ENCODE results near the gene UPK1B. TPM values are rescaled to one million over a fixed set of nuclear protein-coding genes. Genes with fewer than 3 reads are reported as not detected.

The UPK1B gene
- total RNA-seq, 4 donors from 2014 or later = 2.1 to 2.2 TPM; not detected in 2

GRCh38 chr3:119219069-119219468 lies 45.7 kb downstream of the UPK1B start:
- Histone ChIP-seq H3K27me3 (no peaks in the 10 kb centered on the region), H3K4me3 (no peak overlapping the region), H3K9me3 (no peaks in the 10 kb centered on the region), H3K36me3 (peaks cover 90% of the 10 kb centered on the region), H3K27ac (no peak overlapping the region), H3K4me1 (no peaks in the 10 kb centered on the region)
- no peak for TF ChIP-seq CTCF (IDR thresholded peaks at IDR 0.05)
- no peak for TF ChIP-seq POLR2AphosphoS5 (IDR thresholded peaks at IDR 0.05)
- no peak for TF ChIP-seq POLR2A (IDR thresholded peaks at IDR 0.05)
- no peak for TF ChIP-seq EP300 (IDR thresholded peaks at IDR 0.05)
- DNase-seq (ENCODE audit: low spot score in 2 of 2) = no peak
- WGBS = 79% methylated on average over 4 of the region's 4 CpGs

GRCh38 chr3:119220198-119220597 lies 46.8 kb downstream of the UPK1B start:
- Histone ChIP-seq H3K9me3 (no peaks in the 10 kb centered on the region), H3K27ac (no peak overlapping the region), H3K4me3 (no peak overlapping the region), H3K27me3 (no peaks in the 10 kb centered on the region), H3K36me3 (peaks cover 82% of the 10 kb centered on the region), H3K4me1 (no peaks in the 10 kb centered on the region)
- TF ChIP-seq EP300 (IDR thresholded peaks at IDR 0.05) (no peak), POLR2A (IDR thresholded peaks at IDR 0.05) (no peak), POLR2AphosphoS5 (IDR thresholded peaks at IDR 0.05) (no peak), CTCF (IDR thresholded peaks at IDR 0.05) (no peak)
- DNase-seq (ENCODE audit: low spot score in 2 of 2) = no peak
- 87% methylated on average over 7 of the region's 7 CpGs for WGBS

- Histone ChIP-seq H3K4me3 (no peak overlapping the region), H3K27me3 (no peaks in the 10 kb centered on the region), H3K9me3 (no peaks in the 10 kb centered on the region), H3K4me1 (no peaks in the 10 kb centered on the region), H3K27ac (no peak overlapping the region), H3K36me3 (peaks cover 73% of the 10 kb centered on the region)
- 75% methylated on average over 3 of the region's 3 CpGs for WGBS
- no peak for DNase-seq (ENCODE audit: low spot score in 2 of 2)
- TF ChIP-seq POLR2A (IDR thresholded peaks at IDR 0.05) (no peak), CTCF (IDR thresholded peaks at IDR 0.05) (no peak), EP300 (IDR thresholded peaks at IDR 0.05) (no peak), POLR2AphosphoS5 (IDR thresholded peaks at IDR 0.05) (no peak)
These were observed 47.7 kb downstream of the UPK1B start for GRCh38 chr3:119220970-119221667.

GRCh38 chr3:119221779-119222320 lies 48.5 kb downstream of the UPK1B start:
- H3K36me3 ChIP-seq = peaks cover 72% of the 10 kb centered on the region
- H3K4me3 ChIP-seq = no peak overlapping the region
- H3K9me3 ChIP-seq = no peaks in the 10 kb centered on the region
- H3K4me1 ChIP-seq = no peaks in the 10 kb centered on the region
- no peak overlapping the region for H3K27ac ChIP-seq
- H3K27me3 ChIP-seq = no peaks in the 10 kb centered on the region
- no peak for TF ChIP-seq EP300 (IDR thresholded peaks at IDR 0.05)
- TF ChIP-seq CTCF (IDR thresholded peaks at IDR 0.05) = no peak
- no peak for DNase-seq (ENCODE audit: low spot score in 2 of 2)
- WGBS = 89% methylated on average over 2 of the region's 2 CpGs

GRCh38 chr3:119222391-119222790 lies 49.0 kb downstream of the UPK1B start:
- TF ChIP-seq CTCF (IDR thresholded peaks at IDR 0.05) = no peak
- no peak for DNase-seq (ENCODE audit: low spot score in 2 of 2)
- WGBS = 91% methylated on average over 7 of the region's 7 CpGs
- H3K36me3 ChIP-seq = peaks cover 70% of the 10 kb centered on the region
- no peaks in the 10 kb centered on the region for H3K9me3 ChIP-seq
- no peak overlapping the region for H3K27ac ChIP-seq
- no peaks in the 10 kb centered on the region for H3K4me1 ChIP-seq
- H3K4me3 ChIP-seq = no peak overlapping the region
- no peaks in the 10 kb centered on the region for H3K27me3 ChIP-seq

Measured in suprapubic skin (tissue), 4 donors.